ENCODE data around the gene PTGR3. TPM values are rescaled to one million over a fixed set of nuclear protein-coding genes. Genes with fewer than 3 reads are reported as not detected.

Gene PTGR3
- 6.3 and 6.8 TPM in 2 replicates for total RNA-seq

- no peak for TF ChIP-seq CTCF (IDR thresholded peaks at IDR 0.05; ENCODE audit: insufficient read depth, low read length, severe bottlenecking)
- no peak for FAIRE-seq
- H3K27me3 ChIP-seq (ENCODE audit: control insufficient read depth, insufficient read depth, low read length) = no peaks in the 10 kb centered on the region
- peak within 1 kb of the TSS; percentile 77 for H3K4me3 ChIP-seq (ENCODE audit: low read depth, low read length)
- peak; percentile 48 for DNase-seq (ENCODE audit: low read depth)
- H3K36me3 ChIP-seq (ENCODE audit: control insufficient read depth, insufficient read depth, low read length) = no peaks in the 10 kb centered on the region
Measured at GRCh38 chr18:75209129-75209950, at the start of gene PTGR3. Gene PTGR3 (minus strand): TSS chr18:75209139. CDS start chr18:75209058, 81 bp downstream.

GRCh38 chr18:75257605-75258004 lies 48.7 kb upstream of the PTGR3 start:
- DNase-seq (ENCODE audit: low read depth) (no peak), FAIRE-seq (no peak)
- no peak overlapping the region for H3K4me3 ChIP-seq (ENCODE audit: low read depth, low read length)
- TF ChIP-seq CTCF (IDR thresholded peaks at IDR 0.05; ENCODE audit: insufficient read depth, low read length, severe bottlenecking) = no peak
- no peaks in the 10 kb centered on the region for H3K27me3 ChIP-seq (ENCODE audit: control insufficient read depth, insufficient read depth, low read length)
- H3K36me3 ChIP-seq (ENCODE audit: control insufficient read depth, insufficient read depth, low read length) = no peaks in the 10 kb centered on the region

- FAIRE-seq = no peak
- no peak for DNase-seq (ENCODE audit: low read depth)
- no peak for TF ChIP-seq CTCF (IDR thresholded peaks at IDR 0.05; ENCODE audit: insufficient read depth, low read length, severe bottlenecking)
- no peaks in the 10 kb centered on the region for H3K27me3 ChIP-seq (ENCODE audit: control insufficient read depth, insufficient read depth, low read length)
- H3K36me3 ChIP-seq (ENCODE audit: control insufficient read depth, insufficient read depth, low read length) = no peaks in the 10 kb centered on the region
- no peak overlapping the region for H3K4me3 ChIP-seq (ENCODE audit: low read depth, low read length)
Measured at GRCh38 chr18:75256376-75256775, 47.4 kb upstream of the PTGR3 start.

GRCh38 chr18:75255094-75255493 lies 46.2 kb upstream of the PTGR3 start:
- DNase-seq (ENCODE audit: low read depth) (no peak), FAIRE-seq (no peak)
- TF ChIP-seq CTCF (IDR thresholded peaks at IDR 0.05; ENCODE audit: insufficient read depth, low read length, severe bottlenecking) = no peak
- H3K36me3 ChIP-seq (ENCODE audit: control insufficient read depth, insufficient read depth, low read length) = no peaks in the 10 kb centered on the region
- H3K4me3 ChIP-seq (ENCODE audit: low read depth, low read length) = no peak overlapping the region
- H3K27me3 ChIP-seq (ENCODE audit: control insufficient read depth, insufficient read depth, low read length) = no peaks in the 10 kb centered on the region

- Histone ChIP-seq H3K4me3 (ENCODE audit: low read depth, low read length) (no peak overlapping the region), H3K36me3 (ENCODE audit: control insufficient read depth, insufficient read depth, low read length) (no peaks in the 10 kb centered on the region), H3K27me3 (ENCODE audit: control insufficient read depth, insufficient read depth, low read length) (no peaks in the 10 kb centered on the region)
- FAIRE-seq = no peak
- no peak for DNase-seq (ENCODE audit: low read depth)
- no peak for TF ChIP-seq CTCF (IDR thresholded peaks at IDR 0.05; ENCODE audit: insufficient read depth, low read length, severe bottlenecking)
Measured at GRCh38 chr18:75253784-75254183, 44.8 kb upstream of the PTGR3 start.

- no peak overlapping the region for H3K4me3 ChIP-seq (ENCODE audit: low read depth, low read length)
- FAIRE-seq (no peak), DNase-seq (ENCODE audit: low read depth) (no peak)
- no peaks in the 10 kb centered on the region for H3K27me3 ChIP-seq (ENCODE audit: control insufficient read depth, insufficient read depth, low read length)
- TF ChIP-seq CTCF (IDR thresholded peaks at IDR 0.05; ENCODE audit: insufficient read depth, low read length, severe bottlenecking) = no peak
- H3K36me3 ChIP-seq (ENCODE audit: control insufficient read depth, insufficient read depth, low read length) = no peaks in the 10 kb centered on the region
Measured at GRCh38 chr18:75253043-75253442, 44.1 kb upstream of the PTGR3 start.
